Measurements from ENCODE around the gene ESRRA.

The ESRRA gene
- total RNA-seq, result 20.6 to 22.8 reads per million in 2 donors

DNA sequence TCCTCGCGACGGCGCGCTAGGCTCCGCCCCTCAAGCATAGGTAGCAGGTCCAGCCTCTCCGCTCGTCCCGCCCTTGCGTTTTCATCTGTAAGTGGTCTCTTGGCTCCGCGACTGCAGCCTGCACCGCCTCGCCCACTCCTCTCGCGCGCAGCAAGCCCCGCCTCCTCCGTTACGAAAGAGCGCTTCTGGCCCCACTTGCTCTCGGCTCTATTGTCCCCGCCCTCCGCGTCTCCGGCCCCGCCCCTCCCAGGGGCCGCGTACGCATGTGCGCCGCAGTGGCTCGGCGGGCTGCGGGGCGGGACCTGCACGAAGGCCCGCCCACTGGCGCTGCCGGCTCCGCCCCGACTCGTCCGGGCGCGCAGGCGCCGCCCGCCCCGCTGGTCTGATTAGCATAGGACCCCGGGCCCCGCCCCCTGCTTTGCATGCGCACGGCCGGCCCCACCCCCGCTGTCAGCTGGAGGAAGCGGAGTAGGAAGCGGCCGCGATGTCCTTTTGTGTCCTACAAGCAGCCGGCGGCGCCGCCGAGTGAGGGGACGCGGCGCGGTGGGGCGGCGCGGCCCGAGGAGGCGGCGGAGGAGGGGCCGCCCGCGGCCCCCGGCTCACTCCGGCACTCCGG lies at the start of gene ESRRA:
Gene ESRRA, plus strand, starts transcription at position 450 of the 616 bp plus-strand sequence. CDS start 1,656 bp downstream, outside the sequence.
- DNase-seq, result peak; percentile 99 to 100 (median 99)

DNA sequence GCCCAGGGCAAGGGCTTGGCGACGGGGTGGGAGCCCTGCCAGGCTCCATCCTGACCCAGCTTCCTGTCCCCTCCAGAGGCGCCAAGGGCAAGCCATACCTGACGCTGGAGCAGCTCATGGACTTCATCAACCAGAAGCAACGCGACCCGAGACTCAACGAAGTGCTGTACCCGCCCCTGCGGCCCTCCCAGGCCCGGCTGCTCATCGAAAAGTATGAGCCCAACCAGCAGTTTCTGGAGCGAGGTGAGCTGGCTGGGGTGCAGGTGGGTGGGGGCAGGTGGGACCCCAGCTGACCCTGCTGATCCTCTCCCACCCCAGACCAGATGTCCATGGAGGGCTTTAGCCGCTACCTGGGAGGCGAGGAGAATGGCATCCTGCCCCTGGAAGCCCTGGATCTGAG lies 49.0 kb upstream of the ESRRA start:
- DNase-seq, result no peak

DNA sequence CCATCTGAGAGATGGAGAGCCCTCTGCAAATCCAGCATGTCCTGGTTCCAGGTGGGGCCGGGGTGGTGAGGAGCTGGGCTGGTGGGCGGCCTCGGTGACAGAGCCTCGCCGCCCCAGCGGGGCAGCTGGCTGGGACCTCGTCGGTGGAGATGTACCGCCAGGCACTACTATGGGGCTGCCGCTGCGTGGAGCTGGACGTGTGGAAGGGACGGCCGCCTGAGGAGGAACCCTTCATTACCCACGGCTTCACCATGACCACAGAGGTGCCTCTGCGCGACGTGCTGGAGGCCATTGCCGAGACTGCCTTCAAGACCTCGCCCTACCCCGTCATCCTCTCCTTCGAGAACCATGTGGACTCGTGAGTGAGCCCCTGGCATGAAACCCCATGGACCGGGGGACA lies 47.0 kb upstream of the ESRRA start:
- no peak for DNase-seq

DNA sequence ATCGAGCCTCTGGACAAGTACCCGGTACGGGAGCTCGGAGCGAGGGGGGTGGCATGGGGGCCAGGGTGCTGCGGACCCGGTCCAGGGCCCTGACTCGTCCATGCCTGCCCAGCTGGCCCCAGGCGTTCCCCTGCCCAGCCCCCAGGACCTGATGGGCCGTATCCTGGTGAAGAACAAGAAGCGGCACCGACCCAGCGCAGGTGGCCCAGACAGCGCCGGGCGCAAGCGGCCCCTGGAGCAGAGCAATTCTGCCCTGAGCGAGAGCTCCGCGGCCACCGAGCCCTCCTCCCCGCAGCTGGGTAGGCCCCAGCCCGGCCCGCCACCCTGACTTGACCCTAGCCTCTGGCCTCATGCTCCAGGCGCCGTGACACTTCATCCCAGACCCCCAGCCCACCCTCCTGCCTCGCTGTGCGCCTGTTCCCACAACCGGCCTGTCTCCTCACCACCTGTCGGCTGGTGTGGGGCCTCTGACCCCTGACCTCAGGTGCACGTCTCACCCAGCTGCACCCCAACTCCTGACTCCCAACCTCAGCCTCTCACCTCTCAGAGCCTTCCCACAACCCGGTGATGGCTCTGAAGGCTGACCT lies 46.3 kb upstream of the ESRRA start:
- DNase-seq, result no peak

DNA sequence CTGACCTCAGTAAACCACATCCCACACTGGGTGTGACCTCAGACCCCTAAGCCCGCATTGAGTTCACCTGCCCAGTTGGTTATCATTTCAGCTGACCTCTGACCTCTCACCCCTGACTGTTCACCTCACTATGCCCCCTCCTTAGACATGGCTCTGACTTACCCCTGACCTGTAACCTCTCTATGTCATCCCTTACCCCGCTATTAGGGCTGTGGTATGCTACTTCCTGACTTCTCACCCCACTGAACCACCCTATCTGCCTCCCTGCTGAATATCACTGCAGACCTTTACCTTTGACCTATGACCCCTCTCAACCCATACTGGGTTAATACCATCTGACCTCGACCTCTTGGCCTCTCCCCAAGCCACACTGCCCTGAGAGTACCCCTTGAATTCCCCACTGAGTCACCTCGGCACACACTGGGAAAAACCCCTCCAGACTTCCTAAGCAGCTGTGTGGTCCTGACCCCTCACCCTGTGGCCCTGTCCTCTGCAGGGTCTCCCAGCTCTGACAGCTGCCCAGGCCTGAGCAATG lies 45.7 kb upstream of the ESRRA start:
- DNase-seq, result no peak

DNA sequence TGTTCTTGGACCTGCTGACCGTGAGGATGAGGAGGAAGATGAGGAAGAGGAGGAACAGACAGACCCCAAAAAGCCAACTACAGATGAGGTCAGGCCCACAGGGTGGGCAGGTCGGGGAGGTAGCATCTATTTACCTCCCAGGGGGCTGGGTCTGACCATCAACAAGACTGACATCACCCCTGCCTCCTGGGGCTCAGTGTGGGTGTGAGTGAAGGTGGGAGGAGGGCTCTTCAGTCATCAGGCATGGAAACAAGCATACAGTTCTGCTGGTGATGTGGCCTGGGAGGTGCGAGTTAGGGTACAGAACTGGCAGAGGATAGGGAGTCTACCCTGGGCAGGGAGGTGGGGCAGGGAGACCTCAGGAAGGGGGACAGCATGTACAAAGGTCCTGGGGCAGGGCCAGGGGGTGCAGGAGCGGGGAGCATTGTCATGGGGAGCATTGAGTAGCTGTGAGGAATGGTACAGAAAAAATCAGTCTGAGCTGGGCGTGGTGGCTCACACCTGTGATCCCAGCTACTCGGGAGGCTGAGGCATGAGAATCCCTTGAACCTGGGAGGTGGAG lies 45.1 kb upstream of the ESRRA start:
- DNase-seq, result no peak

DNA sequence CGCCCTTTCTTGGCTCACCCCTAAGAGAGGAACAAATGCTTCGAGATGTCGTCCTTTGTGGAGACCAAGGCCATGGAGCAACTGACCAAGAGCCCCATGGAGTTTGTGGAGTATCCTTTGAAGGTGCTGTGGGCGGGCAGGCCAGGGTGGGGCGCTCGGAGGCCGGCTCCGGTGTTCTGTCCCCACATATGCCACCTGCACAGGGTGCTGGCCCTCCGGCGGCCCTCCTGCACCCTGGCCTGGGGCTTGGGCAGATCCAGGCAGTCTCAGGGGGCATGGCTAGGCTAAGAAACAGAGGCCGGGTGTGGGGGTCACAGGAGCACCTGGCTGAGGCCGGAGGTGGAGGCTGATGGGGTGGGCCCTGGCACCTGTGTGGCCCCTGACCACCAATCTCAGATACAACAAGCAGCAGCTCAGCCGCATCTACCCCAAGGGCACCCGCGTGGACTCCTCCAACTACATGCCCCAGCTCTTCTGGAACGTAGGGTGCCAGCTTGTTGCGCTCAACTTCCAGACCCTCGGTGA lies 43.7 kb upstream of the ESRRA start:
- DNase-seq, result no peak

DNA sequence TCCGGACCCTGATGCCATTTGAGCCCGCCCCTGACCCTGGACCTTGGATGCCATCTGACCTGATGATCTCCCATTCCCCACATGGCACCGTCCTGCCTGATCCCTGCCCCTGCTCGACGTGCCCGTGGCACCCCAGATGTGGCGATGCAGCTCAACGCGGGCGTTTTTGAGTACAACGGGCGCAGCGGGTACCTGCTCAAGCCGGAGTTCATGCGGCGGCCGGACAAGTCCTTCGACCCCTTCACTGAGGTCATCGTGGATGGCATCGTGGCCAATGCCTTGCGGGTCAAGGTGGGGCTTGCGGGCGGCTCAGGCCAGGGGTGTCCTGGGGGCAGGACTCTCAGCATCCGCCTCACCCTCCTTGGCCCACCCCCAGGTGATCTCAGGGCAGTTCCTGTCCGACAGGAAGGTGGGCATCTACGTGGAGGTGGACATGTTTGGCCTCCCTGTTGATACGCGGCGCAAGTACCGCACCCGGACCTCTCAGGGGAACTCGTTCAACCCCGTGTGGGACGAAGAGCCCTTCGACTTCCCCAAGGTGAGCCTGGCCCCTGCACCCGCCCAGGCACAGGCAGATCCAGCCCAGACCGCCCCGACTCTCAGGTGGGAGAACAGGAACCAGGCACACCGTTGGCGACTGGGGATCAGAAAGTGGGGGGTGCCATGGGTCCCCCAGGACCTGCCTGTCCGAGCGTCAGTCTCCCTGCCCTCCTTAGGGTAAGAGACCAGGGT lies 42.9 kb upstream of the ESRRA start:
- peak in 1 of 5 experiments; percentile 2 for DNase-seq

DNA sequence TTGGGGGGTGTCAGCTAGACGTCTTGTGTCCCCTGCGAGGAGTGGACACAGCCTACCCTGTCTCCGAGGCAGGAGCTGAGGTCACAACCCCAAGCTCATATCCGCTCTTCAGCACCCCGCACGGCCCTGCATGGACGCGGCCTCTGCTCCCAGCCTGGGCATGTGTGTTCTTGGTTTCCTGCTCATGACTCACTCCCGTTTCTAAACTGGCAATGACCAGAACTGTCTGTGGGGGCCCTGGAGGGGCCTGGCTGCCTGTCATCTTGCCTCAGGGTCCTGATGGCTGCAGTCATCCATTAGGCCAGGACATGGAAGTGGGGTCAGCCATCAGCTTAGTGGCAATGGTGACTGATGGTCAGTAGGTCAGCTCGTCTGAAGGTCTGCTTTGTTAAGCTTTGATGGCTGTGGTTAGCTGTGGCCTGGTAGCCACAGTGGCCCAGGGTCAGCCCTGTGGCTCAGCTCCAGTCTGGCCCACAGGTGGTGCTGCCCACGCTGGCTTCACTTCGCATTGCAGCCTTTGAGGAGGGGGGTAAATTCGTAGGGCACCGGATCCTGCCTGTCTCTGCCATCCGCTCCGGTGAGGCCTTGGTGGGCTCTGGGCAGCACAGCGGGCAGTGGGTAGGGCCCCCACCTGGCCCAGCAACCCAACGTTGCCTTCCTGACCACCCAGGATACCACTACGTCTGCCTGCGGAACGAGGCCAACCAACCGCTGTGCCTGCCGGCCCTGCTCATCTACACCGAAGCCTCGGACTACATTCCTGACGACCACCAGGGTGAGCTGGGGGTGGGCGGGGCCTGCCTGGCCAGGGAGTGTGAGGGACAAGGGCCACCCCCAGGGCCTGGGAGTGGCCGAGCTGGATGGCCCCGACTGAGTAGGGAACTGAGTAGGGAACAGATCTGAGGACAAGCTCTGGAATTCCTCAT lies 42.0 kb upstream of the ESRRA start:
- DNase-seq, result no peak

DNA sequence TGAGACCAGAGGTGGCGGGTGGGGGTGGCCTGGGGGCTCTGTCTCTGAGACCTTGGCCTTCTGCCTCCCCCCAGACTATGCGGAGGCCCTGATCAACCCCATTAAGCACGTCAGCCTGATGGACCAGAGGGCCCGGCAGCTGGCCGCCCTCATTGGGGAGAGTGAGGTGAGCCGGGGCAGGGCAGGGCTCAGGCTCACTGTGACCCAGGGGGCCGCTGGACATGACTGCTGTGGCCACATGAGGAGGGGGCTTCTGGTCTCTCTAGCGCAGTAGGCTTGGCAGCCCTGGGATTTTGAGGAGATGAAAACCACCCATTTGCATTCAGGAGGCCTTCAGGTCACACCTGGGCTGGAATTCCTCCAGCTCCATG lies 41.4 kb upstream of the ESRRA start:
- no peak for DNase-seq

DNA sequence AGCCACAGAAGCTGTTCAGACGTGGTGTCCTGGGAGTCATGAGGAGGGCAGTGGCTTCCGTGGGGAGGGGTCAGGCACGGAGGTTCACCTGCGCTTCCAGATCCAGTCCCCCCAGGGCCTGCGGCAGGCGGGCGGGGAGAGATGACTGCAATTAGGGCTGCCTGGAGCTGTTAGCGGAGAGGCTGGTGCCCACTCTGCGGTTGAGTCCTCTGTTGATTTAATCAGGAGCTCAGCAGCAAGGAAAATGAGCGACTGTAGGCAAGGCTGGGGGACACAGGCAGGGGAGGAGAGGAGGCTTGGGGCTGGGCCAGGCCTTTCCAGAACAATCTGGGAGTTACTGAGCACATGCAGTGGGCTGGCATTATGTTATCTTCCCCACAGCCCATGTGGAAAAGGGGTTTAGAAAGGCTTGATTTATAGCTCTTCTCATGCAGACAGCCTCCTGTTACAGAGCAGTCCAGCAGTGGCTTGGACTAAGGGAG lies 40.9 kb upstream of the ESRRA start:
- DNase-seq, result no peak

DNA sequence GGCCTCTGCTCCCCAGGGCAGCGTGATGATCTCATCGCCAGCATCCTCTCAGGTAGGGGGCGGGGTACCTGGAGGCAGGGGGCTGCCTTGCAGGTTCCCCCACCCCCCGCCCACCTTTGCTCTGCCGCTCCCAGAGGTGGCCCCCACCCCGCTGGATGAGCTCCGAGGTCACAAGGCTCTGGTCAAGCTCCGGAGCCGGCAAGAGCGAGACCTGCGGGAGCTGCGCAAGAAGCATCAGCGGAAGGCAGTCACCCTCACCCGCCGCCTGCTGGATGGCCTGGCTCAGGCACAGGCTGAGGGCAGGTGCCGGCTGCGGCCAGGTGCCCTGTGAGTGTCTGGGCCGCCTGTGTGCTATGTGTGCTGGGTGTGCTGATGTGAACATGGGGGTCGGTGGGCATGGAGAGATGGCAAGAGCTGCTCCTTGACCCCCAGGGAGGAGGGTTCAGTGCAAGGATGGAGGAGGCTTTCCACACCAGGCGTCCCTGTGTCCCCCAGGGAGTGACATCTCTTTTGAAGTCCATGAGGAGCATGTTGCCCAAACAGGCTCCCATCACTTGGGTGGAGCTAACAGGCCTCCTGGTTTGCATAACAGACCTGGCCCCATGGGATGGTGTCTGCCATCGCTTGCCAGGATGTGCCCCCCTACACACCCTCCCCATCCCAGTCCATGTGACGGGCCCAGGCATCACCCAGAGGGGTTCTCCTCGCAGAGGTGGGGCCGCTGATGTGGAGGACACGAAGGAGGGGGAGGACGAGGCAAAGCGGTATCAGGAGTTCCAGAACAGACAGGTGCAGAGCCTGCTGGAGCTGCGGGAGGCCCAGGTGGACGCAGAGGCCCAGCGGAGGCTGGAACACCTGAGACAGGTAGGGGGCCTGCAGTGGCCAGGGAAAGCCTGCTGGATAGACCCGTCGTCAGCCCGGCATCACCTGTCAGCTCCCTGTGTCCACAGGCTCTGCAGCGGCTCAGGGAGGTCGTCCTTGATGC lies 39.9 kb upstream of the ESRRA start:
- no peak for DNase-seq

DNA sequence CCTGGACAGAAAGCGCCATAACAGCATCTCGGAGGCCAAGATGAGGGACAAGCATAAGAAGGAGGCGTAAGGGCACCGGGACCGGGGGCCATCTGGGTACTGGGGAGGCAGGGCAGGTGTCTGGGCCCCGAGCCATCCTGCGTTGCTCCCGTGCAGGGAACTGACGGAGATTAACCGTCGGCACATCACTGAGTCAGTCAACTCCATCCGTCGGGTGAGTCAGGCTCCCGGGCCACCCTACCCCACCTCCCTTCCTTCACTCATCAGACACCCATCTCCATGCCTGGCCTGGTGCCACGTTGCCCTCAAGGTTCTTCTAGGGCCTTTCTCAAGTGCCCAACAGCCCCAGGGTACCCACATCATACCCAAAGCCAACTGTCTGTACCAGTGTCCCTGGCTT lies 39.0 kb upstream of the ESRRA start:
- no peak for DNase-seq

DNA sequence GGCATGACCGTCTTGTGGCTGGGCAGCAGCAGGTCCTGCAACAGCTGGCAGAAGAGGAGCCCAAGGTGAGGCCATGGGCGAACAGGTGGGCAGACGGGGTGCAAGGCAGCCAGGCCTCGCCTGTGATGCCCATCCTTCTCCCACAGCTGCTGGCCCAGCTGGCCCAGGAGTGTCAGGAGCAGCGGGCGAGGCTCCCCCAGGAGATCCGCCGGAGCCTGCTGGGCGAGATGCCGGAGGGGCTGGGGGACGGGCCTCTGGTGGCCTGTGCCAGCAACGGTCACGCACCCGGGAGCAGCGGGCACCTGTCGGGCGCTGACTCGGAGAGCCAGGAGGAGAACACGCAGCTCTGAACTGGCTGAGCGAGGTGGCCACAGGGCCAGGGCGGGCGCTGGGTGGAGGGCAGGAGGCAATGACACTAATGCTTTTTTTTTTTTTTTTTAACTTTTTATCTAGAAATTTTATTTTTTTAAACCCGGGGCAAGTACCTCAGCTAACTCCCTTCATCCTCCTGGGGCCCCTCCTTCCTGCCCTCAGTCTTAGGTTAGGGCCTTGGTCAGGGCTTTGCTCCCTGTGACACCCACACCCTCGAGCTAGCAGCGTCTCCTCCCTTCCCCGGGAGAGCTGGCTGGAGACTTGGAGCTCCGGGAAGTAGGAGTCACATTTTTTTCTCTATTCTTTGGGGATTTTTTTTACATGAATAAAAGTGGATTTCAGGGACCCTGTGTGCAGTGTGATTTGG lies 37.9 kb upstream of the ESRRA start:
- DNase-seq, result no peak

DNA sequence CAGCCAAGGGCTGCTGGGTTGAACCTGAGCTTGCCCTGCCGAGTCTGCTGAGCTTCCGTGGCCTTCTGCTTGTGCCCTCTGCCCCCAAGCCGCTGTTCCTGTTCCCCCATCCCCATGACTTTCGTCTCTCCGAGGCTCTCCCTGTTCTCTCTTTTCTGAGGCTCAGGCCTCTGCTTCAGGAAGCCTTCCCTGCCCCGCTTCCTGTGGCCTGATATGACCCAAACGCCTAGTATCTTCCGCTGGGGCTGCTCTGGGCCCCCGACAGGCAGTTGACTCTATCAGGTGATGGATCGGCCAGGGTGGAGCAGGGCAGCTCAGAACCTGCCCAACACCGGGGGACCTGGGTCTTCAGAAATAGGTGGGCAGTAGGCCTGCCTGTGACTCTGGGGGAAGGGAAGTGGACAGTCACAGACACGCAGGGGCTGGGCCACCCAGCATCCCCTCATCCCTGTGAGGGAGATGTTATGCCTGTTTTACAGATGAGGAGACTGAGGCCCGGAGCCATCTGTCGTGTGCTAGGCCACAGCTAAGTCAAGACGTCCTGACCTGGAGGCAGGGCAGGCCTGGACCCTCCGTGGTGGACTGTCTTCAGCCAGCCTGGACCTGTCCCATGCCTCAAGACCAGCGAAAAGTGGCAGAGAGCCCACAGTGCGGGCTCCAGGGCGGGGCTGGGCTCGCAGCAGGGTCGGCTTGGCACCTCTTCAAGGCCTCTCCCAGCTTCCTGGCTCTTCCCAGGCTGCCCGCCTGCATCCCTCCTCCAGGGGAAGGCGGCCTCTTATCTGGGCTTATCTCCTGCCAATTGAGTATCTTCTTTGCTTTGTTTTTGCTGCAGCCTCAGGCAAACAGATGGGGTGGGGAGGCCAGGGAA lies 37.1 kb upstream of the ESRRA start:
- peak in 1 of 5 experiments; percentile 2 for DNase-seq

DNA sequence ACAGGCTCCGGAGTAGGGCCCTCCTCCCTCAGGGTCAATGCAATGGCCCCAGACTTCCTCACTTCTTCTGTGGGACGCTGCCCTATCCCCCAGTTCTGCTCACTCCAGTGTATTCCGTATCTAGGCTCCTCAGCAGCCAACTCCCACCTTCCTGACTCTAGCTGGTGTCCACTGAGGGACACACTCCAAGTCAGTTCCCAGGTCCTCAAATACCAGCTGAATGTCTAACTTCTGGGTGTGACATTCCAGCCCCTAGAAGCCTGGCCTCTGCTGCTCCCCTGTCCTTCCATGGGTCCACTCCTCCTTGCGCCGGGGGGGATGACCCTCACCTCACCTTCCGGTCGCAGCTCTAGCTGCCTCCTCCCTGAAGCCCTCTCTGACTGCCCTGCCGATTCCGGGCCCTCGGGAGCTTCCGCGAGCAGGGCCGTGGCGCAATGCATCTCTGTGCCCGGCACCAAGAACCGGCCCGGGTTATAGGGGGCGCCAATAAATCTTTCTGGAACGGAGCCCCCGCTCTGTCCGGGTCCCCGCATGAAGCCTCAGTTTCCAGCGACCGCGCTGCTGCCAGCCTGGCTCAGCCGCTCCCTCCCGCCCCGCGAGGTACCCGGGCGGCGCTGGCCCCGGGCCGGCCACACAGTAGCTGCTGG lies 36.3 kb upstream of the ESRRA start:
- peak in 3 of 5 experiments; percentile 24 to 62 (median 30) for DNase-seq

DNA sequence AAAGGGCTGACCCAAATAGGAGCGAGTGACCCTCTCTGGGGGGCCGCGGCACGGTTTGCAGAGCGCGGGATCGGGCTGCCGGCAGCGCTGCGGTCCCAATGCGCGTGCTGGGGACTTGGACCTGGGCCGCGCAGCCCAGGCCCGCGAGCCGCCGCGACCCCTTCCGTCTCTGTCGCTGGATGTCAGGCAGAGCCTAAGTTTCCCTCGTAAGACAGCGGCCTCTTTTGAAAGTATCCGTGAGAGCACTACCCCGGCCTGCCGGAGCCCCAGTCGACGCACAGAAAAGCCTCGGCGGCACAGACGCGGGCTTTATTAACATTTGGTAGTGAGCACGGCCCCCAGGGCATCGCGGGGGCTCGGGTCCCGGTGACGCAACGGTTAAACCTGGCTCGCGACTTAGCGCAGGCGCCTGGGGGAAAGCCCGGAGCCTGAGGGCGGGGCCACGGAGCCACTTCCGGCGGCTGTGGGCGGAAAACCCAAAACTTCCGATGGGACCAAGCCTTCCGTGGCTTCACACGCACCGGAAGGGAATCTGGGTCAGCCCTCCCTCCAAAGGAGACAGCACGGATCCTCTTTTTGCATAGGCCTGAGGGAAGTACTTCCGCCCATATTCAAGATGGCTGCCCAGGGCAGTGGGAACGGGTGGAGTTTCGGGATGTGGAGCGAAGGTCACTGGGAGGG lies 35.6 kb upstream of the ESRRA start:
- peak; percentile 94 to 99 (median 98) for DNase-seq
